ENCODE data around the gene PRDM16.

Gene PRDM16

GRCh38 chr1:3125546-3126368 is 56.8 kb downstream of the PRDM16 start:
- no peak for DNase-seq (ENCODE audit: low read depth in 1 of 2, low spot score in 1 of 2)
- no peak for TF ChIP-seq JUND (IDR thresholded peaks at IDR 0.05; ENCODE audit: low read depth)
- in situ Hi-C loops (cut with HindIII; ENCODE audit: low pct_unique_long_range_greater_than_20kb, low sequenced_read_pairs) = no loop called here

- TF ChIP-seq JUND (IDR thresholded peaks at IDR 0.05; ENCODE audit: low read depth) = no peak
- DNase-seq (ENCODE audit: low read depth in 1 of 2, low spot score in 1 of 2) = no peak
- in situ Hi-C loops (cut with HindIII; ENCODE audit: low pct_unique_long_range_greater_than_20kb, low sequenced_read_pairs) = no loop called here
These were observed 58.0 kb downstream of the PRDM16 start for GRCh38 chr1:3126756-3127678.

DNA sequence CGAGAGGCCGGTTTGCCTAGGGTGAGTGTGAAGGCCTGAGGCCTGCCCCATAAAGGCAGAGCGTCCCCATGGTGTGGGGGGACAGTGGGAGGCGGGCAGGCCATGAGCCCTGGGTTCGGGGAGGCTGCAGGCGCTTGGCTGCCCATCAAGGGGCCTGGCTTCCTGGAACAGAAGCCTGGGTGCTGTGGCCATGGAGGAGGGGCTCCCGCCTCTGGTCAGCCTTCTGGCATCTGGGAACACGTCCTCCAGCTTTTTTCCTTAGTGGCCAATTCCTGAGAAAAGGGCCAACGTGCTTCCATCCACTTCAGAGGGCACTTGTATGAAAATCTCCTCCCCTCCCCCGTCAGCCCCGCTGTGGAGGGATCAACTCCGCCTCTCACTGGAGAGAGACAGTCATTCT is 58.7 kb downstream of the PRDM16 start:
- in situ Hi-C loops (cut with HindIII; ENCODE audit: low pct_unique_long_range_greater_than_20kb, low sequenced_read_pairs) = no loop called here
- no peak for TF ChIP-seq JUND (IDR thresholded peaks at IDR 0.05; ENCODE audit: low read depth)
- no peak for DNase-seq (ENCODE audit: low read depth in 1 of 2, low spot score in 1 of 2)

DNA sequence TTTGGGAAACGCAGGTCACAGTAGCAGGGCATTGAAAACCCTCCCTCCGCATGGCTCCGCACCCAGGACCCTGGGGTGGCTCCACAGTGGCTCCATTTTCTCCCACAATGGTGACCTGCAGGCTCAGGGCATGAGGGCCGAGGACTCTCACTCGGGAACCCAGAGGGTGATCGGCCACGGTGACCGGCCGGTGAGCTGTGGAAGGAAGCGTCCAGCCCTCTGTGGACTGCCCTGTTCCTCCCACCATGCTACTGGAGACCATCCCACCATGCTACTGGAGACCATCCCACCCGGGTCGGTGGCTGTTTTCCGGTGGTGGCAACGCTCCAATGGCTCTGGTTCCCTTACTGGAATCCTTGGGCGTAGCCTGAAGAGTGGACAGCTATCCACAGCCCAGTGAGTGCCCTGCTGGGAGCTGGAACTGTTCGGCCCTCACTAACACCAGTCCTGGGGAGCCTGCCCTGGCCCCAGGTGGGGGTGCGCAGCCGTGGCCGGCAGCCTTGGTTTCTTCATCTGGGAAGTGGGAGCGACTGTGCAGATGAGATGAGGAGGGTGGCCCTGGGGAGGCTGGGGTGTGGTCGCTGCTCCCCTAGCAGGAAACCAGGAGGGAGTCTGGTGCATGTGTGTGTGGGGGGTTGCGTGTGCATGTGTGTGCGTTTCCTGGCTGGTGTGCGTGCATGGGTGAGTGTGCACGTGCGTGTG is 59.6 kb downstream of the PRDM16 start:
- in situ Hi-C loops (cut with HindIII; ENCODE audit: low pct_unique_long_range_greater_than_20kb, low sequenced_read_pairs) = no loop called here
- TF ChIP-seq JUND (IDR thresholded peaks at IDR 0.05; ENCODE audit: low read depth) = no peak
- DNase-seq (ENCODE audit: low read depth in 1 of 2, low spot score in 1 of 2) = no peak

DNA sequence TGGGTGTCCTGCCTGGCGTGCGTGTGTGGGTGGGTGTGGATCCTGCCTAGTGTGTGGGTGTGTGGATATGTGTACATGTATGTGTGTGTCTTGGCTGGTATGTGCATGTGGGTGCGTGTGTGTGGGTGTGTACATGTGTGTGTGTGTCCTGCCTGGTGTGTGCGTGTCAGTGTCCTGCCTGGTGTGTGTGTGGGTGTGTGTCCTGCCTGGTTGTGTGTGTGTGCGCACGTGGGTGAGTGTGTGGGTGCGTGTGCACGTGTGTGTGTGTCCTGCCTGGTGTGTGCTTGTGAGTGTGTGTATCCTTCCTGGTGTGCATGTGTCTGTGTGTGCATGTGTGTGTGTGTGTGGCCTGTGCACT is 60.1 kb downstream of the PRDM16 start:
- in situ Hi-C loops (cut with HindIII; ENCODE audit: low pct_unique_long_range_greater_than_20kb, low sequenced_read_pairs) = no loop called here
- no peak for TF ChIP-seq JUND (IDR thresholded peaks at IDR 0.05; ENCODE audit: low read depth)

GRCh38 chr1:3130268-3130667 is 61.3 kb downstream of the PRDM16 start:
- no peak for TF ChIP-seq JUND (IDR thresholded peaks at IDR 0.05; ENCODE audit: low read depth)
- in situ Hi-C loops (cut with HindIII; ENCODE audit: low pct_unique_long_range_greater_than_20kb, low sequenced_read_pairs) = no loop called here
- no peak for DNase-seq (ENCODE audit: low read depth in 1 of 2, low spot score in 1 of 2)

More for the DNA sequence above, 60.1 kb downstream of the PRDM16 start:
- DNase-seq (ENCODE audit: low read depth in 1 of 2, low spot score in 1 of 2) = no peak

DNA sequence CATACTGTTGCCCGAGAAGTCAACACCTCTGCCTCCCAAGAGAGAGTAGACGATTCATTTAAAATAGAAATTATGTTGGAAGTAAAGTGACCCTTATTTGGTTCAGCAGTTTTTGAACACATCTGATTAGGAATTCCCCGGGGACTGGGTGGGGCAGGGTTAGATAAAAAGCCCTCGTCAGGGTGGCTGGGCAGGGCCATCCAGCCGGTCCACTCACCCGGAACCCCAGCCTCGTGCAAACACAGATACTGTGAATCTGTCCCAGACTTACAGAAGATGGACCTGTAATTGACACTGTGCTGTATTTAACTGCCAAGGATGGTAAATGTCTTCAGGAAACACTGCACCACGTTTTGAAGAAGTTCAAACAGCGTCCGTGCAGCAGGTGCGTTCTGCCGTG is 63.7 kb downstream of the PRDM16 start:
- DNase-seq (ENCODE audit: low read depth in 1 of 2, low spot score in 1 of 2) = no peak
- no peak for TF ChIP-seq JUND (IDR thresholded peaks at IDR 0.05; ENCODE audit: low read depth)
- in situ Hi-C loops (cut with HindIII; ENCODE audit: low pct_unique_long_range_greater_than_20kb, low sequenced_read_pairs) = no loop called here

DNA sequence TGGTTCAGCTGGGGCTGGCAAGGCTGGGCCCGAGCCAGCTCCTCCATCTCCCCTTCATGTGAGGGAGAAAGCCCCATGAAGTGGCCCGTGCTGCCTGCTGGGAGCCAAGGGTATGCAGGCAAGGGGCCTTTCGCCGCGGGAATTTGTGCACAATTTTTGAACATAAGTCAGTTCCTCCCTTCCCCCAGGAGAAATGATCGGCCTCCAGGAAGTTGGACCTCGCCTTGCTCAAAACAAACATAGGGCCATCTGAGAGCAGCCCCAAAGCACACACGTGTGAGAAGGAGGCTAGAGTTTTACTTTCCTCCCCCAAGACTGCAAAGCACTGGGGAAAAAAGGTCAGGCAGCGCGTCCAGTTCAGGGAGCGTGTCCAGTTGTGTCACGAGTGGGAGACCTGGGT is 64.7 kb downstream of the PRDM16 start:
- DNase-seq (ENCODE audit: low read depth in 1 of 2, low spot score in 1 of 2) = no peak
- in situ Hi-C loops (cut with HindIII; ENCODE audit: low pct_unique_long_range_greater_than_20kb, low sequenced_read_pairs) = no loop called here
- no peak for TF ChIP-seq JUND (IDR thresholded peaks at IDR 0.05; ENCODE audit: low read depth)

GRCh38 chr1:3134381-3135072 is 65.5 kb downstream of the PRDM16 start:
- in situ Hi-C loops (cut with HindIII; ENCODE audit: low pct_unique_long_range_greater_than_20kb, low sequenced_read_pairs) = no loop called here
- DNase-seq (ENCODE audit: low read depth in 1 of 2, low spot score in 1 of 2) = no peak
- TF ChIP-seq JUND (IDR thresholded peaks at IDR 0.05; ENCODE audit: low read depth) = no peak

- no peak for DNase-seq (ENCODE audit: low read depth in 1 of 2, low spot score in 1 of 2)
- TF ChIP-seq JUND (IDR thresholded peaks at IDR 0.05; ENCODE audit: low read depth) = no peak
- in situ Hi-C loops (cut with HindIII; ENCODE audit: low pct_unique_long_range_greater_than_20kb, low sequenced_read_pairs) = no loop called here
These were observed 66.2 kb downstream of the PRDM16 start for GRCh38 chr1:3135073-3135702.

DNA sequence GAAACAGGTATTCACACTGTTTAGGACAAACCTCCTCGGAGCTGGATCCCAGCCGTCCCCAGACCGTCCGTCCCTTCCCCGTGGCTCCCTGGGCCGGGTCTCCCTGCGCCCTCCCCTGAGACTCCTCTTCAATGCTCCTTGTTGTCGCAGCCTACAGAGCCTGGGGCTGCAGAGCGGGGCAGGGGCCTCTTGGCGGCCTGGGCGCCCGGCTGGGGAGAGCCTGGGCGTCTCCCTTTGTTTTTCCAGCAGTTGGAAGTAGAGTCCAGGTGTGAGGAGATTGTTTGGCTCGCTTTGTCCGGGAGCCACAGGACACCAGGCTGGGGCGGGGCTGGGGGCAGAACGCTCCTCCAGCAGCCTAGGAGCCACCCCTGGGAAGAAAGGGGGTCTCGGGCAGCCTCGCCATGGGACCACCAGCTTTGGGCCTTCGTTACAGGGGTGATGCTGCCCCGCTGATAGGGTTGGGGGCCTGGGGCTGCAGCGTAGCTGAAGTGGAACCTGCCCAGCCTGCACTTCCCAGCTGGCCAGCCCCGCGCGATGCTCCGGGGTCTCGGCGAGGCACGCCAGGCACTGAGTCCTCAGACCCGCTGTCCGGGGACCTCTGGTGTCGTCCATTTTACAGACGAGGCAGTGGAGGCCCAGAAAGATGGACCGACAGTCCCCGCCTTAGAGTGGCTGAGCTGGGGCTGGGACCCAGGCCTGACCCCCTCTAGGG is 66.9 kb downstream of the PRDM16 start:
- no peak for DNase-seq (ENCODE audit: low read depth in 1 of 2, low spot score in 1 of 2)
- in situ Hi-C loops (cut with HindIII; ENCODE audit: low pct_unique_long_range_greater_than_20kb, low sequenced_read_pairs) = no loop called here
- no peak for TF ChIP-seq JUND (IDR thresholded peaks at IDR 0.05; ENCODE audit: low read depth)

Data from T47D (cell line).